ENCODE results near the gene BHLHE41. TPM values are rescaled to one million over a fixed set of nuclear protein-coding genes. Genes with fewer than 3 reads are reported as not detected.

The BHLHE41 gene
- 0.09 and 0.19 TPM in 2 replicates for total RNA-seq

GRCh38 chr12:26124446-26125399 is at the start of gene BHLHE41:
TSS of gene BHLHE41 (minus strand) at chr12:26125037. CDS start at chr12:26124779, 258 bp downstream.

Other genes starting within 250 kb of the BHLHE41 start
- 56.5 and 75.2 TPM in 2 replicates for gene RASSF8, start 166.4 kb downstream of the BHLHE41 start, total RNA-seq
- gene SSPN, start 70.5 kb upstream of the BHLHE41 start, total RNA-seq, result 0.27 and 1.5 TPM in 2 replicates